Ovary (tissue), 9 donors: ENCODE measurements around the gene CUBN. TPM values are rescaled to one million over a fixed set of nuclear protein-coding genes. Genes with fewer than 3 reads are reported as not detected.

Source experiments
- DNase-seq, 5 donors: peaks; one replicate each; pipeline ENCODE4 v3.0.0-alpha.2; 2019 to 2020
- H3K27ac ChIP-seq, 2 donors: fragments of 200-600 bp; one replicate each; pipeline versions ENCODE4 v1.5.1 to v1.8.0; 2019 to 2022
- H3K27me3 ChIP-seq: fragments of 200-600 bp; one replicate; pipeline ENCODE4 v1.8.0; 2022
- H3K36me3 ChIP-seq: fragments of 200-600 bp; sonication (generic); one replicate; pipeline ENCODE4 v1.5.1; 2019
- H3K4me1 ChIP-seq: one replicate; pipeline ENCODE4 v1.8.1; 2013; ENCODE audit warnings: mild to moderate bottlenecking, moderate library complexity; ENCODE audit not compliant: insufficient read depth
- H3K4me3 ChIP-seq: fragments of 200-600 bp; sonication (generic); one replicate; pipeline ENCODE4 v1.5.1; 2017
- H3K9me3 ChIP-seq, 2 donors: fragments of 200-600 bp in 1 of 2; sonication (generic) in 1 of 2; one replicate each; pipeline versions ENCODE4 v1.5.1 to v1.8.1; 2013 to 2019; ENCODE audit warnings: mild to moderate bottlenecking in 1 of 2, moderate library complexity in 1 of 2
- CTCF ChIP-seq, 3 donors: fragments of 450-650 bp in 2 of 3; fragments of 200-600 bp in 1 of 3; IDR thresholded peaks; one replicate each; pipeline versions ENCODE4 v1.5.1 to v1.8.0; 2016 to 2022; ENCODE audit warnings: antibody characterized with exemption in 3 of 3, mild to moderate bottlenecking in 1 of 3
- EP300 ChIP-seq: sonication (generic); formaldehyde crosslinking; IDR thresholded peaks from one replicate; pipeline ENCODE4 v1.6.1; 2017; ENCODE audit warnings: antibody characterized with exemption
- POLR2A ChIP-seq: fragments of 450-650 bp; IDR thresholded peaks from one replicate; pipeline ENCODE4 v1.6.1; 2017; ENCODE audit warnings: antibody characterized with exemption, mild to moderate bottlenecking, moderate library complexity
- WGBS, 3 donors: extraction: QIAGEN DNeasy Blood & Tissue Kit in 1 of 3; methylation state at CpG; one replicate each; pipeline versions ENCODE4 v1.1.5 to v1.1.7; 2013 to 2017; 5-methylcytosine and 5-hydroxymethylcytosine counted together
- intact Hi-C, 4 donors: fragments of 100-400 bp; cut with DNase I; formaldehyde crosslinking; loops; one replicate each; pipeline versions ENCODE4 v1.11.0 to v1.15.1; 2022 to 2023
- polyA plus RNA-seq, 2 donors: library from polyadenylated mRNA; stranded (reverse); fragments of 200-250 nt in 1 of 2; fragments of 350-450 nt in 1 of 2; fragmentation: Illumina TruSeq in 1 of 2; extraction: RNeasy Lipid Tissue Mini Kit (QIAGEN cat#74804) in 1 of 2; gene quantifications; one replicate each; pipeline ENCODE4 v1.2.3, GENCODE V29; 2013 to 2014
- total RNA-seq, 7 donors: library from RNA; depleted of rRNA in 2 of 7; stranded (reverse); fragments of >200 nt in 2 of 7; fragmentation: NEBNext Ultra II Directional in 3 of 7; extraction: Animal tissue kit (Norgen Biotek cat#: 25700) in 3 of 7; gene quantifications; one replicate each; pipeline versions ENCODE4 v1.1.0 to v1.2.4, GENCODE V29; 2016 to 2023
- donor health status: DM: no; HTN: no; CAD: no; lungs with moderate emphysema.
- donor health status: DM: no; HTN: no; CAD: no.
- donor health status: Bipolar disorder and iron deficiency.
- donor health status: DM: yes; HTN: yes; CAD: no.
- donor health status: DM: no; HTN: no; CAD: no.
- donor health status: DM: yes; HTN: yes; CAD: no.

CUBN gene
- total and polyA plus RNA-seq, 9 donors, result 1.9 to 5.8 (median 4.0) TPM

DNA sequence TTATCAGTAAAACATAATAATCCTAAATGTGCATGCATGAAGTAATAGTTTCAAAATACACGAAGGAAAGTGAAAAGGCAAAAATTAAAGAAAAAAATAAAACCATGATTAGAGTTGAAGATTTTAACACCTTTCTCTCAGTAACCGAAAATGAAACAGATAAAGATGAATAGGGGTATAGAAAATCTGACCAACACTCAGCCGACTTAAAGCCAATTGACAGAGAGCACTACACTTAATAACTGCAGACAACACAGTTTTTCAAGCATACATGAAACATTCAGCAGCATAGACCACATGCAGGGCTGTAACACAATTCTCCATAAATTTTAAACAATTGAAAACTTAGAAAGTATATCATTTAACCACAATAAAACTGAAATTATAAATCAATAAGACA is 76.1 kb downstream of the CUBN start:
- Histone ChIP-seq H3K4me1 (no peaks in the 10 kb centered on the region), H3K36me3 (no peaks in the 10 kb centered on the region), H3K27ac (no peak overlapping the region), H3K9me3 (no peaks in the 10 kb centered on the region), H3K4me3 (no peak overlapping the region), H3K27me3 (no peaks in the 10 kb centered on the region)
- WGBS, 3 donors, result 90 to 94% (median 91%) methylated on average over 3 of the region's 3 CpGs
- intact Hi-C loops, result no loop called here
- no peak for DNase-seq
- no peak for TF ChIP-seq EP300

DNA sequence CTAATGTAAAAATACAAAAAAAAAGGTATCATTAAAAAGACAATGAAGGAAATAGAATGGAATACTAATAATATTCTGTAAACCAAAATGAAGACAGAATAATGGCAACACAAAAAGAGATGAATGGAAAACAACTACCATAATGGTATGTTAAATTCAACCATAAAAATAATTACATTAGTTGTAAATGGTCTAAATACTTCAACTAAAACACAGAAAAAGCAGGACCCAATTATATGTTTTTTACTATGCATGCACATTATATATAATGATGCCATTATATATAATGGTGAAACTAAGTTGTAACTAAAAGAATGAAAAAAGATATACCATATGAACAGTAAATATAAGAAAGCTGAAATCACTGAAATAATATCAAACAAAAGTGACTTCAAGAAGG is 76.5 kb downstream of the CUBN start:
- H3K4me3 ChIP-seq, result no peak overlapping the region
- H3K36me3 ChIP-seq, result no peaks in the 10 kb centered on the region
- H3K4me1 ChIP-seq, result no peaks in the 10 kb centered on the region
- DNase-seq, result no peak
- no peak overlapping the region for H3K27ac ChIP-seq
- H3K9me3 ChIP-seq, result no peaks in the 10 kb centered on the region
- no peak for TF ChIP-seq POLR2A
- TF ChIP-seq EP300, result no peak
- no peak for TF ChIP-seq CTCF (IDR thresholded peaks at IDR 0.05)
- no peaks in the 10 kb centered on the region for H3K27me3 ChIP-seq
- intact Hi-C loops, result no loop called here

GRCh38 chr10:17051851-17052250 is 77.8 kb downstream of the CUBN start:
- no peak for DNase-seq
- Histone ChIP-seq H3K4me3 (no peak overlapping the region), H3K27me3 (no peaks in the 10 kb centered on the region), H3K27ac (no peak overlapping the region), H3K9me3 (no peaks in the 10 kb centered on the region), H3K36me3 (no peaks in the 10 kb centered on the region), H3K4me1 (no peaks in the 10 kb centered on the region)
- intact Hi-C loops, result no loop called here
- TF ChIP-seq POLR2A (no peak), EP300 (no peak), CTCF (IDR thresholded peaks at IDR 0.05) (no peak)
- 91 to 93% (median 91%) methylated on average over 3 of the region's 3 CpGs for WGBS, 3 donors

- H3K27me3 ChIP-seq, result no peaks in the 10 kb centered on the region
- no peaks in the 10 kb centered on the region for H3K36me3 ChIP-seq
- H3K9me3 ChIP-seq, result no peaks in the 10 kb centered on the region
- WGBS, 3 donors, result 69 to 83% (median 71%) methylated on average over 1 of the region's 1 CpG
- H3K4me3 ChIP-seq, result no peak overlapping the region
- H3K4me1 ChIP-seq, result no peaks in the 10 kb centered on the region
- no peak for DNase-seq
- H3K27ac ChIP-seq, result no peak overlapping the region
- intact Hi-C loops, result no loop called here
- TF ChIP-seq POLR2A (no peak), CTCF (IDR thresholded peaks at IDR 0.05) (no peak), EP300 (no peak)
These were observed 80.4 kb downstream of the CUBN start for GRCh38 chr10:17049195-17049594.

- Histone ChIP-seq H3K27me3 (no peaks in the 10 kb centered on the region), H3K4me3 (no peak overlapping the region), H3K27ac (no peak overlapping the region), H3K4me1 (no peaks in the 10 kb centered on the region), H3K9me3 (no peaks in the 10 kb centered on the region), H3K36me3 (no peaks in the 10 kb centered on the region)
- intact Hi-C loops, result no loop called here
- WGBS, 3 donors, result 82 to 87% (median 87%) methylated on average over 3 of the region's 3 CpGs
- no peak for DNase-seq
- TF ChIP-seq EP300 (no peak), CTCF (IDR thresholded peaks at IDR 0.05) (no peak)
These were observed 81.7 kb downstream of the CUBN start for GRCh38 chr10:17047908-17048307.
